ENCODE measurements around the gene SCGB1A1.

DNA sequence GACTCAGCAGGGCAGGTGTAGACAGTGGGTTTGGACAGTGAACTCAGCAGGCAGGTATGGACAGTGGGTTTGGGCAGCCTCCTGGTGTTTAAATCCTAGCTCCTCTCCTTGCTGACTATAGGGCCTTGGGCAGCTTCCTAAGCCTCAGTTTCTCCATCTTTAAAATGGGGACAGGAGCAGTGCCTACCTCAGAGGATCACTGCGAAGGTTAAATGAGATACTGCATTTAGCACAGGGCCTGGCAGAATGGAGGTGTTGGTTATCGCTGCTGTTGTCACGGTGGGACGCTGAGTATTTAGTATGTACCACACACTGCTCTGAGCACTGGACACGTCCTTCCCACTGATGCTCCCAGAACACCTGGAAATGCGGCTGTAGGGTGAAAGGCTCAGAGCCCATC is 14.4 kb upstream of the SCGB1A1 start:
- TF ChIP-seq, protein P1, sequence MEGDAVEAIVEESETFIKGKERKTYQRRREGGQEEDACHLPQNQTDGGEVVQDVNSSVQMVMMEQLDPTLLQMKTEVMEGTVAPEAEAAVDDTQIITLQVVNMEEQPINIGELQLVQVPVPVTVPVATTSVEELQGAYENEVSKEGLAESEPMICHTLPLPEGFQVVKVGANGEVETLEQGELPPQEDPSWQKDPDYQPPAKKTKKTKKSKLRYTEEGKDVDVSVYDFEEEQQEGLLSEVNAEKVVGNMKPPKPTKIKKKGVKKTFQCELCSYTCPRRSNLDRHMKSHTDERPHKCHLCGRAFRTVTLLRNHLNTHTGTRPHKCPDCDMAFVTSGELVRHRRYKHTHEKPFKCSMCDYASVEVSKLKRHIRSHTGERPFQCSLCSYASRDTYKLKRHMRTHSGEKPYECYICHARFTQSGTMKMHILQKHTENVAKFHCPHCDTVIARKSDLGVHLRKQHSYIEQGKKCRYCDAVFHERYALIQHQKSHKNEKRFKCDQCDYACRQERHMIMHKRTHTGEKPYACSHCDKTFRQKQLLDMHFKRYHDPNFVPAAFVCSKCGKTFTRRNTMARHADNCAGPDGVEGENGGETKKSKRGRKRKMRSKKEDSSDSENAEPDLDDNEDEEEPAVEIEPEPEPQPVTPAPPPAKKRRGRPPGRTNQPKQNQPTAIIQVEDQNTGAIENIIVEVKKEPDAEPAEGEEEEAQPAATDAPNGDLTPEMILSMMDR (IDR thresholded peaks at IDR 0.05): no peak
- TF ChIP-seq ZFX (IDR thresholded peaks at IDR 0.05; ENCODE audit: borderline replicate concordance): no peak
